ENCODE measurements around the gene ECD.

Gene ECD

GRCh38 chr10:73096041-73096448 lies 71.8 kb downstream of the ECD start:
- FAIRE-seq = no peak

- no peak for FAIRE-seq
Observed at GRCh38 chr10:73095481-73096021, 72.3 kb downstream of the ECD start.

- no peak for FAIRE-seq
Observed at GRCh38 chr10:73094986-73095480, 72.8 kb downstream of the ECD start.

- FAIRE-seq = no peak
Observed at GRCh38 chr10:73093922-73094850, 73.6 kb downstream of the ECD start.

- FAIRE-seq = no peak
Observed at GRCh38 chr10:73092830-73093229, 75.0 kb downstream of the ECD start.

- FAIRE-seq = no peak
Observed at GRCh38 chr10:73088304-73088703, 79.5 kb downstream of the ECD start.

- no peak for FAIRE-seq
Observed at GRCh38 chr10:73086816-73087215, 81.0 kb downstream of the ECD start.

- FAIRE-seq = no peak
Observed at GRCh38 chr10:73084209-73084608, 83.6 kb downstream of the ECD start.

Measured in colon (tissue), 2 donors.